Testis (tissue), 3 donors: ENCODE data around the gene ZNF532. TPM values are rescaled to one million over a fixed set of nuclear protein-coding genes. Genes with fewer than 3 reads are reported as not detected.

Experiments used
- DNase-seq: peaks from one replicate; pipeline ENCODE4 v3.0.0-alpha.2; 2019
- H3K27ac ChIP-seq, 2 donors: fragments of 200-600 bp; sonication (generic); one replicate each; pipeline ENCODE4 v1.5.1; 2019
- H3K27me3 ChIP-seq: fragments of 200-600 bp; sonication (generic); one replicate; pipeline ENCODE4 v1.5.1; 2019
- H3K36me3 ChIP-seq: fragments of 200-600 bp; sonication (generic); one replicate; pipeline ENCODE4 v1.5.1; 2017; ENCODE audit warnings: low read depth; ENCODE audit errors: missing control alignments
- H3K4me1 ChIP-seq: fragments of 200-600 bp; sonication (generic); one replicate; pipeline ENCODE4 v1.5.1; 2019
- H3K4me3 ChIP-seq, 2 donors: fragments of 200-600 bp; sonication (generic); one replicate each; pipeline ENCODE4 v1.5.1; 2017 to 2019
- H3K9me3 ChIP-seq: fragments of 200-600 bp; sonication (generic); one replicate; pipeline ENCODE4 v1.5.1; 2017
- CTCF ChIP-seq, 3 experiments: fragments of 450-650 bp in 2 of 3; fragments of 200-600 bp in 1 of 3; sonication (generic) in 1 of 3; IDR thresholded peaks; one replicate each; pipeline ENCODE4 v1.5.1; 2016 to 2019; ENCODE audit warnings: antibody characterized with exemption in 3 of 3, mild to moderate bottlenecking in 2 of 3, moderate library complexity in 1 of 3
- POLR2A ChIP-seq: fragments of 450-650 bp; IDR thresholded peaks from one replicate; pipeline ENCODE4 v1.6.1; 2017; ENCODE audit warnings: antibody characterized with exemption, mild to moderate bottlenecking, moderate library complexity
- WGBS, 2 donors: methylation state at CpG; one replicate each; pipeline ENCODE4 v1.1.5; 2018; 5-methylcytosine and 5-hydroxymethylcytosine counted together
- intact Hi-C: fragments of 100-400 bp; cut with DNase I; formaldehyde crosslinking; loops from one replicate; pipeline ENCODE4 v1.15.1; 2023; ENCODE audit warnings: low total_unique reads
- polyA plus RNA-seq: library from polyadenylated mRNA; stranded (reverse); fragments of 350-450 nt; fragmentation: Illumina TruSeq; extraction: RNeasy Lipid Tissue Mini Kit (QIAGEN cat#74804); gene quantifications from one replicate; pipeline ENCODE4 v1.2.3, GENCODE V29; 2014; ENCODE audit warnings: low read depth, low replicate concordance; ENCODE audit not compliant: insufficient read depth
- total RNA-seq, 2 donors: library from RNA; depleted of rRNA; stranded (reverse); fragments of >200 nt; gene quantifications; one replicate each; pipeline ENCODE4 v1.2.3, GENCODE V29; 2016

ZNF532 gene
- total and polyA plus RNA-seq, 3 donors from 2014 or later, result 64.0 to 131 (median 122) TPM

GRCh38 chr18:58862851-58863538 lies 1.7 kb upstream of the ZNF532 start:
- Histone ChIP-seq H3K27me3 (no peaks in the 10 kb centered on the region), H3K4me3 (peak overlapping the region; percentile 57 to 66), H3K36me3 (no peaks in the 10 kb centered on the region), H3K9me3 (no peaks in the 10 kb centered on the region), H3K27ac (peak overlapping the region; percentile 98), H3K4me1 (peaks cover 74% of the 10 kb centered on the region)
- DNase-seq, result peak; percentile 41
- intact Hi-C loops, result no loop called here
- TF ChIP-seq CTCF (IDR thresholded peaks at IDR 0.05) (no peak), POLR2A (no peak)
- 3 to 4% methylated on average over 14 to 49 of the region's 66 CpGs for WGBS, 2 donors

GRCh38 chr18:58863539-58864145 lies 1.0 kb upstream of the ZNF532 start:
- peak; percentile 58 for DNase-seq
- TF ChIP-seq POLR2A (no peak), CTCF (IDR thresholded peaks at IDR 0.05) (no peak)
- H3K4me1 ChIP-seq, result peaks cover 73% of the 10 kb centered on the region

GRCh38 chr18:58865033-58865590 lies 435 bp downstream of the ZNF532 start:
- 46 to 51% methylated on average over 4 of the region's 4 CpGs for WGBS, 2 donors
- H3K27me3 ChIP-seq, result no peaks in the 10 kb centered on the region
- TF ChIP-seq POLR2A (no peak), CTCF (IDR thresholded peaks at IDR 0.05) (no peak)
- peaks cover 59% of the 10 kb centered on the region for H3K4me1 ChIP-seq
- H3K36me3 ChIP-seq, result no peaks in the 10 kb centered on the region
- no peaks in the 10 kb centered on the region for H3K9me3 ChIP-seq
- peak overlapping the region in 1 of 2 donors; percentile 66 for H3K4me3 ChIP-seq
- intact Hi-C loops, result no loop called here
- H3K27ac ChIP-seq, result peak overlapping the region; percentile 98
- DNase-seq, result no peak

More at GRCh38 chr18:58863539-58864145, 1.0 kb upstream of the ZNF532 start:
- no peaks in the 10 kb centered on the region for H3K27me3 ChIP-seq
- H3K4me3 ChIP-seq, result peak overlapping the region; percentile 64 to 66
- intact Hi-C loops, result no loop called here
- H3K27ac ChIP-seq, result peak overlapping the region; percentile 98
- H3K36me3 ChIP-seq, result no peaks in the 10 kb centered on the region
- H3K9me3 ChIP-seq, result no peaks in the 10 kb centered on the region
- WGBS, 2 donors, result 0 to 2% methylated on average over 9 to 34 of the region's 72 CpGs

- Histone ChIP-seq H3K9me3 (no peaks in the 10 kb centered on the region), H3K27me3 (no peaks in the 10 kb centered on the region), H3K4me3 (no peak overlapping the region), H3K36me3 (no peaks in the 10 kb centered on the region), H3K27ac (peak overlapping the region; percentile 52 to 98), H3K4me1 (peaks cover 58% of the 10 kb centered on the region)
- TF ChIP-seq CTCF (IDR thresholded peaks at IDR 0.05), result no peak
- WGBS, 2 donors, result 79 to 84% methylated on average over 8 of the region's 8 CpGs
- DNase-seq, result no peak
- intact Hi-C loops, result no loop called here
These were observed 1.0 kb downstream of the ZNF532 start for GRCh38 chr18:58865701-58866065.
